Superior temporal gyrus (tissue), 1 donor: ENCODE data around the gene ATF7IP2.
"Not testable (repeated sequence)": the region's sequence is repeated elsewhere in the genome, so short reads cannot be mapped to it uniquely, and the experiment has no call there.

Experiments used
- DNase-seq: peaks from one replicate; pipeline ENCODE4 v3.0.0-alpha.2; 2016; ENCODE audit errors: extremely low spot score

The ATF7IP2 gene

GRCh38 chr16:10376229-10376628 lies 9.6 kb upstream of the ATF7IP2 start:
- no peak for DNase-seq

- DNase-seq, result peak; percentile 18
Observed at GRCh38 chr16:10383626-10384025, 2.2 kb upstream of the ATF7IP2 start.

DNA sequence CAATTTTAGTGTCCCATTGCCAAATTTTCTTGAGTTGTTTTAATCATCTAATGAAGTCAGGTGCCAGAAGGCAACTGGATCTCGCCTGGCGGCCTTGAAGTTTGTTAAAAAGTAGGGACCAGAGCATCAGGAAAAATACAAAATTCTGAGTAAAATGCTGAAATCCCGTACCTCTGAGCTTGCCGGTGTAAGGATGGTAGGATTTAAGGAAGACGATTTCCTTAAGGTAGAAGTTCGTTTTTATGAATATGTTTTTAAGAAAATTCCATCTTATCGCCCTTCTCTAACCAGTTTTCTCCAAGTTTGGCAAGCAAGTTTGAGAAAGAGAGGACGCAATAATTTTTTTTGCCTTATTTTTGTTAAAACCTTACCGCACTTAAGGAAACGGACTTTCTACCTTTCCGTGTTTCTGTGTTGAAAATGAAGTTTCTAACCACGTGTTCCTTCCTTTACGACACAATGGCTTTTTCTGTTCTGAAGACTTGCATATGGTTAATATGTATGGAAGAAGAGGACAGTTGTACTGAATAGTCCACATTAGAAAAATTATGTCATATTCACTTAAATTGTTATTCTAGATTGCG lies 748 bp downstream of the ATF7IP2 start:
- DNase-seq, result peak; percentile 34

GRCh38 chr16:10387188-10387617 lies 1.3 kb downstream of the ATF7IP2 start:
- no peak for DNase-seq

DNA sequence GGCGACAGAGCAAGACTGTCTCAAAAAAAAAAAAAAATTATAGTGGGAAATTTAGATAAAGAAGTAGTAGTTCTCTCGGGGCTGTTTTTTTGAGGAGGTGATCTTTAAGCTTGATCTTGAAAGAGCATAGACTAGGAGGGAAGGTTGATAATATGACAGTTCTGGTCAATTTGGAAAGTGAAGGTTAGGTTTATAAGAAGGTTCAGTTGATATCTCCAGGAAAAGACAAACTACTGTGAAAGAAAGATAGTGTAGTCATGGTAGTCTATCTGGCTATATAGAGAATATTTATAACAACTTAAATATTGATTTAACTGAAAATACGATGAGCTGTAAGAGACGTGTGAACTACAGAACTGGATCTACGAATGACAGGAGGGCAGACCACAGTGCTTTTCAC lies 3.1 kb downstream of the ATF7IP2 start:
- no peak for DNase-seq

- DNase-seq, result no peak
Observed at GRCh38 chr16:10390330-10390729, 4.5 kb downstream of the ATF7IP2 start.

- DNase-seq, result no peak
Observed at GRCh38 chr16:10390867-10391266, 5.0 kb downstream of the ATF7IP2 start.

DNA sequence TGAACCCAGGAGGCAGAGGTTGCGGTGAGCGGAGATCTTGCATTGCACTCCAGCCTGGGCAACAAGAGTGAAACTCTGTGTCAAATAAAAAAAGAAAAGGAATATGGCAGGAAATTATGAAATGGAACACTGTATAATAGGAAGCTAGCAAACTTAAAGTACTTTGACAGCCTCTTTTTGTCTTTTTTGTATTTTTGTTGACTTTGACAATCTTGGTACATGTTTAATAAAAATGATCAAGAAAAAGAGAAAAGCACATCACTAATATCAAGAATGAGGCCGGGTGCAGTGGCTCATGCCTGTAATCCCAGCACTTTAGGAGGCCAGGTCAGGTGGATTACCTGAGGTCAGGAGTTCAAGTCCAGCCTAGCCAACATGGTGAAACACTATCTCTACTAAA lies 5.5 kb downstream of the ATF7IP2 start:
- DNase-seq, result no peak

GRCh38 chr16:10402975-10403374 lies 17.1 kb downstream of the ATF7IP2 start:
- DNase-seq, result no peak

DNA sequence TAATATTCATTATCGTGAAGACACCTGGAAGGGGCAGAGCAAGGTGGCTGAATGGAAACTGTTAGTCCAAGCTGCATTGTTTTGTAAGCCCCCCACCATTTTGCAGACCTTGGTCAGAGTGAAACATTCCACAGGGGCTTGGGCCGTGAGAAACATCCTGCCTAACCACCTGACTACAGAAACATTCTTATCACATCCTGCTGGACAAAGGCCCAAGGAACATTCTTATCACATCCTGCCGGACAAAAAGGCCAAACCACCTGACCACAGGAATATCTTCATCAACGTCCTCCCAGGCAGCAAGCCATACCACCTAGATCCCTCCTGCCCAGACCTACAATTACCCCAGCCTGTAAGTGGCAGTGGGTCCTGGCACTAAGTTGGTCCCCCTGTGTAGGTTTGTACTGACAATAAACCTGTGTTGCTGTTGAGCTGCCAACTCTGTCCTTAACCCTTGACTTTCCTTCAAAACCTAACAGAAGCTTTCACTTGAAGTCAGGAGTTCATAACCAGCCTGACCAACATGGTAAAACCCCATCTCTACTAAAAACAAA lies 19.6 kb downstream of the ATF7IP2 start:
- DNase-seq, result no peak

DNA sequence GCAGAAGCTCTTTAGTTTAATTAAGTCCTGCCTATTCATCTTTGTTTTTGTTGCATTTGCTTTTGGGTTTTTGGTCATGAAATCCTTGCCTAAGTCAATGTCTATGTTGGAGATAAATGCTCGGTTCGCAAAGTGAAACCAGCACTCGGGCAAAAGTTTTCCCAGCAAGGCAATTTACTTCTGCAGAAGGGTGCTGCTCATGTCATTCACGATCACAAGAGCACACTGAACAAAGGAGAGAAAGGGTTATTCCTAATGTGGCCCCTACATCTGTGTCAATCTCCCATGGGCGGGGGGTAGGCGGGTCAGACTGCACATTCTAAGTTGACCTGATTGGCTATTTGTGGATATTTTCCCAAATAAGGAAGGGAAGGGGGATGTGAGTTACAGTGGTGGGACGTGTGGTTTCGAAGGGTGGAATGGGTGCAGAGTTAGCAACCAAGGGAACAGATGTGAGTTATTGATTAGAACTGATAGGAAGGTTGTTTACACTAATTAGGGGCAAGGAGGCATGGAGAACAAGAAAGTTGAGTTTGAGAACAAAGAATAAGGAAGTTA lies 23.0 kb downstream of the ATF7IP2 start:
- no peak for DNase-seq

DNA sequence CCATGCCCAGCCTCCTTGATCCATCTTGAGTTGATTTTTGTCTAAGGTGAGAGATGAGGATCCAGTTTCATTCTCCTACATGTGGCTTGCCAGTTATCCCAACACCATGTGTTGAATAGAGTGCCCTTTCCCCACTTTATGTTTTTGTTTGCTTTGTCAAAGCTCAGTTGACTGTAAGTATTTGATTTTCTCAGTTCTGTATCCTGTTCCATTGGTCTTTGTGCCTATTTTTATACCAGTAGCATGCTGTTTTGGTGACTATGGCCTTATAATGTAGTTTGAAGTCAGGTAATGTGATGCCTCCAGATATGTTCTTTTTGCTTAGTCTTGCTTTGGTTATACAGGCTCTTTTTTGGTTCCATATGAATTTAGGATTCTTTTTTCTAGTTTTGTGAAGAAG lies 23.9 kb downstream of the ATF7IP2 start:
- not testable (repeated sequence) for DNase-seq

GRCh38 chr16:10410469-10410868 lies 24.6 kb downstream of the ATF7IP2 start:
- DNase-seq, result no peak

- no peak for DNase-seq
Observed at GRCh38 chr16:10412935-10413601, 27.2 kb downstream of the ATF7IP2 start.

DNA sequence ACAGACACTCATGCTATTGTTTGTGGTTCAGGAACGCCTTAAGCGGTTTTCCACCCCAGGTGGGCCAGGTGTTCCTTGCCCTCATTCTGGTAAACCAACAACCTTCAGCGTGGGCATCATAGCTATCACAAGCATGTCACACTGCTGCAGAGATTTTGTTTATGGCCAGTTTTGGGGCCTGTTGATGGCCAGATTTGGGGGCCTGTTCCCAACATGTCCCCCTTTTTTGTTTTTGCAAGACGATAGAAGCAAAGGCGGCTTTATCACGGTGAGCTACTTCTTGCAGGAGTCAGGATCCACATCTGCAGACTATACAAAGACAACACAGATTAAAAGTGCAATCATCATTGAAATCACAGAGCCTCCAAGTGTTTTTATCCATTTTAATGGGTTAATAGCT lies 32.3 kb downstream of the ATF7IP2 start:
- DNase-seq, result not testable (repeated sequence)

- no peak for DNase-seq
Observed at GRCh38 chr16:10419701-10420100, 33.8 kb downstream of the ATF7IP2 start.

DNA sequence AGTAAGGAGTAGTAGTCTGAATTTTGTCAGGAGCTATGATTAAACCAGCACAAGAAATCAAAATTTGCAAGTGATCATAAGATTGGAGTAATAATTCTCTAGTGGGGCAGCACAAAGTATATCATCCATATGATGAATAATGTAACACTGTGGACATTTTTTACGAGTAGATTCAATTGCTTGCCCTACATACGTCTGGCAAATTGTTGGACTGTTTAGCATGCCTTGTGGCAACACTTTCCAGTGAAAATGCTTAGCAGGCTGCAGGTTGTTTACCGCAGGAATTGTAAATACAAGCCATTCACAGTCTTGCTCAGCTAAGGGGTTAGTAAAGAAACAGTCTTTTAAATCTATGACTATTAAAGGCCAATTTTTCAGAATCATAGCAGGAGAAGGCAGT lies 35.7 kb downstream of the ATF7IP2 start:
- no peak for DNase-seq

GRCh38 chr16:10428433-10429168 lies 42.7 kb downstream of the ATF7IP2 start:
- DNase-seq, result no peak

DNA sequence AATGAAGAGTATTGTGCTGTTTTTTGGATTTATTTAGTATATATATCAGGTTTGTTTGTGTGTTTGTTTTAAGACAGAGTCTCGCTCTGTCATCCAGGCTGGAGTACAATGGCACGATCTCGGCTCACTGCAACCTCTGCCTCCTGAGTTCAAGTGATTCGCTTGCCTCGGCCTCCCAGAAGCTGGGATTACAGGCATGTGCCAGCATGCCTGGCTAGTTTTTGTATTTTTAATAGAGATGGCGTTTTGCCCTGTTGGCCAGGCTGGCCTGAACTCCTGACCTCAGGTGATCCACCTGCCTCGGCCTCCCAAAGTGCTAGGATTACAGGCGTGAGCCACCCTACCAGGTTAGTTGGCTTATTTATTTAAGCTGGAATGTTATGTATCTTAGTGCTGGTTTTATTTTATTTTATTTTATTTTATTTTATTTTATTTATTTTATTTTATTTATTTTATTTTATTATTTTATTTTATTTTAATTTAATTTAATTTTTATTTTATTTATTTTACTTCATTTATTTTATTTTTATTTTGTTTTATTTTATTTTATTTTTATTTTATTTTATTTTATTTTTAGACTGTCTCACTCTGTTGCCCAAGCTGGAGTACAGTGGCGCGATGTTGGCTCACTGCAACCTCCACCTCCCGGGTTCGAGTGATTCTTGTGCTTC lies 43.6 kb downstream of the ATF7IP2 start:
- not testable (repeated sequence) for DNase-seq

DNA sequence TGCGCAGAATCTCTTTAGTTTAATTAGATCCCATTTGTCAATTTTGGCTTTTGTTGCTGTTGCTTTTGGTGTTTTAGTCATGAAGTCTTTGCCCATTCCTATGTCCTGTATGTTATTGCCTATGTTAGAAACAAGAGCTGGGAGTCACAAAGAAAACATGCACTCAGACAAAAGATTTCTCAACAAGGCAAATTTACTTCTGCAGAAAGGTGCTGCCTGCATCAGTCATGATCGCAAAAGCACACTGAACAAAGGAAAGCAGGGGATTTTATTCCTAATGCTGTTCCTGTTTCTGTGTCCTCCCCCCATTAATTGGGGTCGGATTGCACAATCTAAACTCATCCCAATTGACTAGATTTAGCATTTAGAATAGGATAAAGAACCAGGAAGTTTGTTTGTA lies 55.9 kb downstream of the ATF7IP2 start:
- no peak for DNase-seq

DNA sequence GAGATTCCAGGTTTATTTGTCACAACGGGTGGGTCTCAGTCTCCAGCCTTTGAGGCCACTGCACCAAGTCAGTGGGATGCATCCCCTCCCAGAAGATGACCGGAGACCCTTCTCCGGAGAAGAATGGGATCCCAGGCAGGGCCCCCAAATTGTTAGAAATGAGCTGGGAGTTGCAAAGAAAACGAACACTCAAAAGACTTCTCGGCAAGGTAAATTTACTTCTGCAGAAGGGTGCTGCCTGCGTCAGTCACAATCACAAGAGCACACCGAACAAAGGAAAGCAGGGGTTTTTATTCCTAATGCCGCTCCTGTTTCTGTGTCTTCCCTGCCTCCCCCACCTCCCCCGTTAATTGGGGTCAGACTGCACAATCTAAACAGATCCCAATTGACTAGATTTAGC lies 61.4 kb downstream of the ATF7IP2 start:
- no peak for DNase-seq
